ENCODE results near the gene TNS3. TPM values are rescaled to one million over a fixed set of nuclear protein-coding genes. Genes with fewer than 3 reads are reported as not detected.
"Not testable (repeated sequence)": the region's sequence is repeated elsewhere in the genome, so short reads cannot be mapped to it uniquely, and the experiment has no call there.

Gene TNS3
- total RNA-seq, 1 donor from 2014 or later: 30.4 TPM

GRCh38 chr7:47603514-47604255 is 21.8 kb upstream of the TNS3 start:
- DNase-seq (ENCODE audit: low read depth, low spot score): not testable (repeated sequence)

GRCh38 chr7:47602272-47603004 is 20.5 kb upstream of the TNS3 start:
- no peak for DNase-seq (ENCODE audit: low read depth, low spot score)

- no peak for DNase-seq (ENCODE audit: low read depth, low spot score)
Observed at GRCh38 chr7:47601881-47602249, 20.0 kb upstream of the TNS3 start.

- DNase-seq (ENCODE audit: low read depth, low spot score): peak; percentile 43
Observed at GRCh38 chr7:47601119-47601880, 19.4 kb upstream of the TNS3 start.

GRCh38 chr7:47600199-47601118 is 18.5 kb upstream of the TNS3 start:
- DNase-seq (ENCODE audit: low read depth, low spot score): peak; percentile 5

GRCh38 chr7:47597379-47597778 is 15.5 kb upstream of the TNS3 start:
- DNase-seq (ENCODE audit: low read depth, low spot score): no peak

- DNase-seq (ENCODE audit: low read depth, low spot score): no peak
Observed at GRCh38 chr7:47596502-47597202, 14.7 kb upstream of the TNS3 start.

- no peak for DNase-seq (ENCODE audit: low read depth, low spot score)
Observed at GRCh38 chr7:47594406-47594805, 12.5 kb upstream of the TNS3 start.

GRCh38 chr7:47591655-47592572 is 10.0 kb upstream of the TNS3 start:
- no peak for DNase-seq (ENCODE audit: low read depth, low spot score)

GRCh38 chr7:47591089-47591654 is 9.3 kb upstream of the TNS3 start:
- DNase-seq (ENCODE audit: low read depth, low spot score): no peak

GRCh38 chr7:47590215-47590614 is 8.3 kb upstream of the TNS3 start:
- DNase-seq (ENCODE audit: low read depth, low spot score): not testable (repeated sequence)

- DNase-seq (ENCODE audit: low read depth, low spot score): no peak
Observed at GRCh38 chr7:47588704-47589225, 6.9 kb upstream of the TNS3 start.

- DNase-seq (ENCODE audit: low read depth, low spot score): no peak
Observed at GRCh38 chr7:47587976-47588375, 6.1 kb upstream of the TNS3 start.

GRCh38 chr7:47587351-47587750 is 5.4 kb upstream of the TNS3 start:
- DNase-seq (ENCODE audit: low read depth, low spot score): no peak

GRCh38 chr7:47586925-47587324 is 5.0 kb upstream of the TNS3 start:
- DNase-seq (ENCODE audit: low read depth, low spot score): no peak

- DNase-seq (ENCODE audit: low read depth, low spot score): not testable (repeated sequence)
Observed at GRCh38 chr7:47586161-47586670, 4.3 kb upstream of the TNS3 start.

GRCh38 chr7:47584536-47584895 is 2.6 kb upstream of the TNS3 start:
- no peak for DNase-seq (ENCODE audit: low read depth, low spot score)

GRCh38 chr7:47583739-47584535 is 2.0 kb upstream of the TNS3 start:
- DNase-seq (ENCODE audit: low read depth, low spot score): no peak

All from pulmonary artery endothelial cell (primary cell).